WERI-Rb-1 (cell line): ENCODE data around the gene KDM6A.

Source experiments
- DNase-seq: peaks from one replicate; pipeline ENCODE4 v3.0.0-alpha.2; 2020
- H3K27ac ChIP-seq: fragments of 250-450 bp; sonication (Bioruptor Pico); 2 replicates; pipeline ENCODE4 v1.5.1; 2020; ENCODE audit warnings: mild to moderate bottlenecking, moderate library complexity
- H3K27me3 ChIP-seq: fragments of 250-450 bp; sonication (Bioruptor Pico); 2 replicates; pipeline ENCODE4 v1.5.1; 2021; ENCODE audit warnings: mild to moderate bottlenecking, low read depth, moderate library complexity; ENCODE audit not compliant: insufficient read depth, severe bottlenecking
- H3K36me3 ChIP-seq: fragments of 250-450 bp; sonication (Bioruptor Pico); 2 replicates; pipeline ENCODE4 v1.5.1; 2020; ENCODE audit warnings: mild to moderate bottlenecking, moderate library complexity
- H3K4me3 ChIP-seq: 2 replicates; pipeline ENCODE4 v1.5.1; 2011; ENCODE audit warnings: low read depth, mild to moderate bottlenecking, control low read depth, low read length
- H3K9me3 ChIP-seq: fragments of 250-450 bp; sonication (Bioruptor Pico); 2 replicates; pipeline ENCODE4 v1.5.1; 2021; ENCODE audit warnings: mild to moderate bottlenecking, moderate library complexity; ENCODE audit not compliant: severe bottlenecking
- CTCF ChIP-seq: IDR thresholded peaks from 2 replicates; pipeline ENCODE4 v1.5.1; 2011; ENCODE audit warnings: low read depth, mild to moderate bottlenecking, control low read depth, inconsistent platforms, low read length

Gene KDM6A

GRCh38 chrX:44952329-44953027 lies 79.5 kb downstream of the KDM6A start:
- no peaks in the 10 kb centered on the region for H3K36me3 ChIP-seq
- no peaks in the 10 kb centered on the region for H3K9me3 ChIP-seq
- no peak for DNase-seq
- no peak for TF ChIP-seq CTCF
- no peak overlapping the region for H3K4me3 ChIP-seq
- H3K27ac ChIP-seq: no peak overlapping the region
- no peaks in the 10 kb centered on the region for H3K27me3 ChIP-seq

DNA sequence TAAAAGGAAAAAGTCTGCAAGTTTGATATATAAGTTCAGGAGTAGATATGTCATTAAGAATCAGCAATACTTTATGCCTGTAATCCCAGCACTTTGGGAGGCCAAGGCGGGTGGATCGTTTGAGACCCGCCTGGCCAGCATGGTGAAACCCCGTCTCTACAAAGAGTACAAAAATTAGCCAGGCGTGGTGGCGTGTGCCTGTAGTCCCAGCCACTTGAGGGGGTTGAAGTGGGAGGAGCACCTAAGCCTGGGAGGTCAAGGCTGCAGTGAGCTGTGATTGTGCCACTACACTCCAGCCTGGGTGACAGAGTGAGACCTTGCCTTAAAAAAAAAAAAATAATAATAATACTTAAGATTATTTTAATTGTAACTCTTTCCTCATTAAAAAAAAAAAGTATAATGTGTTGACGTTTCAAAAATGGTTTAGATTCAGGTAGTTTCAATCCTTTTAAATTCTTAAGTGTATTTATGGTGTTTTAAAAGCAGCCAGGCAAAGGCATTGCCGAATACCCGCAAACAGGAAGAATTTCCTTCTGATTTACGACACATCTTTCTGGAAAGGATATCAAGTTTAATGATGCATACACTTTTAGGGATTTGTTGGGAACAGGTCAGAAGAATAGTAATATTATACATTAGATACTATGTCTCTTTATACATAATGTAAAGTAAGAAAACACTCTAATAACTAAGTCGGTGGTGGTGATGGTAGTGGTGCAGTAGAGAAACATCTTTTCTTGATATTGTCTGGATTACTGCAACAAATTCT lies 80.9 kb downstream of the KDM6A start:
- H3K9me3 ChIP-seq: no peaks in the 10 kb centered on the region
- no peak overlapping the region for H3K4me3 ChIP-seq

GRCh38 chrX:44954562-44954961 lies 81.6 kb downstream of the KDM6A start:
- no peaks in the 10 kb centered on the region for H3K36me3 ChIP-seq
- H3K27me3 ChIP-seq: no peaks in the 10 kb centered on the region
- H3K27ac ChIP-seq: no peak overlapping the region
- no peak overlapping the region for H3K4me3 ChIP-seq
- no peaks in the 10 kb centered on the region for H3K9me3 ChIP-seq
- TF ChIP-seq CTCF: no peak
- DNase-seq: no peak

More for the DNA sequence above, 80.9 kb downstream of the KDM6A start:
- H3K27ac ChIP-seq: no peak overlapping the region
- H3K36me3 ChIP-seq: no peaks in the 10 kb centered on the region
- DNase-seq: no peak
- TF ChIP-seq CTCF: no peak
- H3K27me3 ChIP-seq: no peaks in the 10 kb centered on the region

GRCh38 chrX:44957848-44958247 lies 84.9 kb downstream of the KDM6A start:
- Histone ChIP-seq H3K27ac (no peak overlapping the region), H3K9me3 (no peaks in the 10 kb centered on the region), H3K4me3 (no peak overlapping the region), H3K27me3 (no peaks in the 10 kb centered on the region), H3K36me3 (peaks cover under 1% of the 10 kb centered on the region; the same call in 1 of the 2 replicates)
- no peak for TF ChIP-seq CTCF
- no peak for DNase-seq

GRCh38 chrX:44958480-44958879 lies 85.5 kb downstream of the KDM6A start:
- TF ChIP-seq CTCF: no peak
- H3K4me3 ChIP-seq: no peak overlapping the region
- H3K27ac ChIP-seq: no peak overlapping the region
- H3K36me3 ChIP-seq: peaks cover 6% of the 10 kb centered on the region
- H3K9me3 ChIP-seq: no peaks in the 10 kb centered on the region
- DNase-seq: no peak
- H3K27me3 ChIP-seq: no peaks in the 10 kb centered on the region
